Parathyroid adenoma (tissue), 2 donors: Measurements from ENCODE around the gene AGAP3.
A peak's percentile ranks its signal among the peaks of the same experiment; 100 is the strongest.

ENCODE experiments used
- H2AFZ ChIP-seq: fragments of 300-600 bp; sonication (generic); one replicate; pipeline ENCODE4 v1.7.0; 2017; ENCODE audit warnings: antibody characterized with exemption, mild to moderate bottlenecking
- H3K27ac ChIP-seq: fragments of 300-600 bp; sonication (generic); one replicate; pipeline ENCODE4 v1.7.0; 2017
- H3K27me3 ChIP-seq: fragments of 300-600 bp; sonication (generic); one replicate; pipeline ENCODE4 v1.7.0; 2017; ENCODE audit warnings: low read length; ENCODE audit not compliant: control insufficient read depth, insufficient read depth
- H3K36me3 ChIP-seq: fragments of 300-600 bp; sonication (generic); one replicate; pipeline ENCODE4 v1.7.0; 2017; ENCODE audit warnings: low read length; ENCODE audit not compliant: control insufficient read depth, insufficient read depth
- H3K4me1 ChIP-seq: fragments of 300-600 bp; sonication (generic); one replicate; pipeline ENCODE4 v1.7.0; 2017; ENCODE audit warnings: control low read depth
- H3K4me2 ChIP-seq: fragments of 300-600 bp; sonication (generic); one replicate; pipeline ENCODE4 v1.7.0; 2017; ENCODE audit warnings: low read length
- H3K4me3 ChIP-seq: fragments of 300-600 bp; sonication (generic); one replicate; pipeline ENCODE4 v1.7.0; 2017; ENCODE audit warnings: low read depth, low read length
- H3K79me2 ChIP-seq: fragments of 300-600 bp; sonication (generic); one replicate; pipeline ENCODE4 v1.7.0; 2017; ENCODE audit warnings: control low read depth
- H3K9ac ChIP-seq: fragments of 300-600 bp; sonication (generic); one replicate; pipeline ENCODE4 v1.7.0; 2017; ENCODE audit warnings: mild to moderate bottlenecking
- H3K9me3 ChIP-seq: fragments of 300-600 bp; sonication (generic); one replicate; pipeline ENCODE4 v1.7.0; 2017; ENCODE audit warnings: low read length; ENCODE audit not compliant: control insufficient read depth
- CTCF ChIP-seq: fragments of 300-600 bp; sonication (generic); IDR thresholded peaks from one replicate; pipeline ENCODE4 v1.7.0; 2017; ENCODE audit warnings: antibody characterized with exemption, mild to moderate bottlenecking
- donor health status: primary hyperparathyroidism.

AGAP3 gene

GRCh38 chr7:151080067-151080521 lies 6.2 kb upstream of the AGAP3 start:
- H3K36me3 ChIP-seq: no peaks in the 10 kb centered on the region
- peak overlapping the region; percentile 86 for H2AFZ ChIP-seq
- TF ChIP-seq CTCF: no peak
- H3K4me1 ChIP-seq: peaks cover 29% of the 10 kb centered on the region
- peak overlapping the region; percentile 94 for H3K9ac ChIP-seq
- H3K4me2 ChIP-seq: peak overlapping the region; percentile 98
- peak overlapping the region; percentile 89 for H3K4me3 ChIP-seq
- H3K79me2 ChIP-seq: peaks cover 10% of the 10 kb centered on the region
- H3K27me3 ChIP-seq: no peaks in the 10 kb centered on the region
- H3K27ac ChIP-seq: peak overlapping the region; percentile 96
- no peaks in the 10 kb centered on the region for H3K9me3 ChIP-seq

- TF ChIP-seq CTCF: no peak
- H3K9ac ChIP-seq: peak within 1 kb of the TSS; percentile 94
- H3K79me2 ChIP-seq: peaks cover 10% of the 10 kb centered on the region
- no peaks in the 10 kb centered on the region for H3K9me3 ChIP-seq
- H3K4me1 ChIP-seq: peaks cover 35% of the 10 kb centered on the region
- peak within 1 kb of the TSS; percentile 89 for H3K4me3 ChIP-seq
- H3K27ac ChIP-seq: peak within 1 kb of the TSS; percentile 96
- peak within 1 kb of the TSS; percentile 86 for H2AFZ ChIP-seq
- H3K4me2 ChIP-seq: peak within 1 kb of the TSS; percentile 98
- no peaks in the 10 kb centered on the region for H3K36me3 ChIP-seq
- no peaks in the 10 kb centered on the region for H3K27me3 ChIP-seq
Observed at GRCh38 chr7:151080522-151081169, 5.6 kb upstream of the AGAP3 start, which contains the start of gene FASTK. TSS of gene FASTK (minus strand) at chr7:151080809. CDS start at chr7:151080766, 43 bp downstream.

GRCh38 chr7:151081170-151082101 lies 4.8 kb upstream of the AGAP3 start:
- Histone ChIP-seq H3K9me3 (no peaks in the 10 kb centered on the region), H3K4me1 (peaks cover 37% of the 10 kb centered on the region), H2AFZ (peak overlapping the region; percentile 86), H3K4me2 (peak overlapping the region; percentile 98), H3K79me2 (peaks cover 10% of the 10 kb centered on the region), H3K9ac (no peak overlapping the region), H3K27ac (peak overlapping the region; percentile 96), H3K4me3 (peak overlapping the region; percentile 89), H3K27me3 (no peaks in the 10 kb centered on the region), H3K36me3 (no peaks in the 10 kb centered on the region)
- TF ChIP-seq CTCF: no peak

- no peak for TF ChIP-seq CTCF
- H3K4me3 ChIP-seq: peak overlapping the region; percentile 88
- H3K4me2 ChIP-seq: peak overlapping the region; percentile 96
- peak overlapping the region; percentile 96 for H3K27ac ChIP-seq
- H3K36me3 ChIP-seq: no peaks in the 10 kb centered on the region
- H3K79me2 ChIP-seq: peaks cover 10% of the 10 kb centered on the region
- H3K27me3 ChIP-seq: no peaks in the 10 kb centered on the region
- H3K9ac ChIP-seq: no peak overlapping the region
- H3K9me3 ChIP-seq: no peaks in the 10 kb centered on the region
- peak overlapping the region; percentile 77 for H2AFZ ChIP-seq
- peaks cover 31% of the 10 kb centered on the region for H3K4me1 ChIP-seq
Observed at GRCh38 chr7:151082141-151083070, 3.9 kb upstream of the AGAP3 start.
